ENCODE results near the gene SHISA3. TPM values are rescaled to one million over a fixed set of nuclear protein-coding genes. Genes with fewer than 3 reads are reported as not detected.

Gene SHISA3
- total RNA-seq, 5 donors from 2014 or later (not counting 1 experiment from before 2014, with no cell fraction given), result 0.35 TPM; not detected in 4

- ChIA-PET POLR2A (no interaction called here), CTCF (no interaction called here)
- H3K9me3 Mint-ChIP-seq, result peaks cover 0 to 4% (median 3%) of the 10 kb centered on the region in 3 donors
- peaks cover 34 to 37% of the 10 kb centered on the region in 2 donors for H3K27me3 Mint-ChIP-seq
- H3K4me1 Mint-ChIP-seq, result peaks cover 0 to 9% (median 2%) of the 10 kb centered on the region in 3 donors
- no peak for ATAC-seq (replicated peaks in 1 of 4)
- Histone ChIP-seq H3K4me3 (ENCODE audit: control insufficient read depth in 1 of 2, extremely low read depth in 1 of 2, low read length in 1 of 2) (no peak overlapping the region), H3K4me1 (ENCODE audit: control insufficient read depth in 1 of 2, extremely low read depth in 1 of 2, insufficient read depth in 2 of 2, low read length in 2 of 2) (no peaks in the 10 kb centered on the region), H3K27me3 (replicated peaks in 1 of 2; ENCODE audit: control insufficient read depth in 2 of 2, extremely low read depth in 1 of 2, insufficient read depth in 2 of 2, low read length in 1 of 2) (peaks cover 2 to 6% of the 10 kb centered on the region in 2 experiments), H3K36me3 (ENCODE audit: control insufficient read depth in 2 of 2, extremely low read depth in 1 of 2, insufficient read depth in 1 of 2, low read length in 1 of 2) (no peaks in the 10 kb centered on the region), H3K27ac (ENCODE audit: low read length) (no peak overlapping the region), H3K9me3 (no peaks in the 10 kb centered on the region)
- no peak overlapping the region for H3K4me3 Mint-ChIP-seq
- H3K27ac Mint-ChIP-seq, result no peak overlapping the region
- 82% methylated on average over 3 of the region's 5 CpGs for WGBS (ENCODE audit: insufficient coverage)
- no peaks in the 10 kb centered on the region for H3K36me3 Mint-ChIP-seq
- DNase-seq, result no peak
These were observed 37.6 kb upstream of the SHISA3 start for GRCh38 chr4:42359711-42360110.

GRCh38 chr4:42360256-42360669 lies 37.0 kb upstream of the SHISA3 start:
- H3K27ac Mint-ChIP-seq, result no peak overlapping the region
- H3K27ac ChIP-seq (ENCODE audit: low read length), result no peak overlapping the region
- H3K4me3 Mint-ChIP-seq, result no peak overlapping the region
- ChIA-PET POLR2A (no interaction called here), CTCF (no interaction called here)
- H3K27me3 Mint-ChIP-seq, result peaks cover 30 to 33% of the 10 kb centered on the region in 2 donors
- DNase-seq (no peak), ATAC-seq (replicated peaks in 1 of 4) (no peak)
- peaks cover 2 to 6% of the 10 kb centered on the region in 2 experiments for H3K27me3 ChIP-seq (replicated peaks in 1 of 2; ENCODE audit: control insufficient read depth in 2 of 2, extremely low read depth in 1 of 2, insufficient read depth in 2 of 2, low read length in 1 of 2)
- peaks cover 0 to 4% (median 3%) of the 10 kb centered on the region in 3 donors for H3K9me3 Mint-ChIP-seq
- no peaks in the 10 kb centered on the region for H3K36me3 Mint-ChIP-seq
- no peaks in the 10 kb centered on the region for H3K9me3 ChIP-seq
- H3K4me3 ChIP-seq (ENCODE audit: control insufficient read depth in 1 of 2, extremely low read depth in 1 of 2, low read length in 1 of 2), result no peak overlapping the region
- H3K4me1 Mint-ChIP-seq, result peaks cover 0 to 9% (median 2%) of the 10 kb centered on the region in 3 donors
- WGBS (ENCODE audit: insufficient coverage), result 60% methylated on average over 1 of the region's 2 CpGs
- no peaks in the 10 kb centered on the region for H3K36me3 ChIP-seq (ENCODE audit: control insufficient read depth in 2 of 2, extremely low read depth in 1 of 2, insufficient read depth in 1 of 2, low read length in 1 of 2)
- H3K4me1 ChIP-seq (ENCODE audit: control insufficient read depth in 1 of 2, extremely low read depth in 1 of 2, insufficient read depth in 2 of 2, low read length in 2 of 2), result no peaks in the 10 kb centered on the region

GRCh38 chr4:42361456-42361855 lies 35.8 kb upstream of the SHISA3 start:
- Histone ChIP-seq H3K4me3 (ENCODE audit: control insufficient read depth in 1 of 2, extremely low read depth in 1 of 2, low read length in 1 of 2) (no peak overlapping the region), H3K9me3 (no peaks in the 10 kb centered on the region), H3K27me3 (replicated peaks in 1 of 2; ENCODE audit: control insufficient read depth in 2 of 2, extremely low read depth in 1 of 2, insufficient read depth in 2 of 2, low read length in 1 of 2) (peaks cover 0 to 6% of the 10 kb centered on the region in 2 experiments), H3K27ac (ENCODE audit: low read length) (no peak overlapping the region), H3K36me3 (ENCODE audit: control insufficient read depth in 2 of 2, extremely low read depth in 1 of 2, insufficient read depth in 1 of 2, low read length in 1 of 2) (no peaks in the 10 kb centered on the region), H3K4me1 (ENCODE audit: control insufficient read depth in 1 of 2, extremely low read depth in 1 of 2, insufficient read depth in 2 of 2, low read length in 2 of 2) (no peaks in the 10 kb centered on the region)
- ChIA-PET CTCF (no interaction called here), POLR2A (no interaction called here)
- Mint-ChIP-seq H3K36me3 (no peaks in the 10 kb centered on the region), H3K27me3 (peaks cover 19 to 21% of the 10 kb centered on the region in 2 donors), H3K9me3 (peaks cover 0 to 4% (median 3%) of the 10 kb centered on the region in 3 donors), H3K4me3 (no peak overlapping the region), H3K27ac (no peak overlapping the region), H3K4me1 (peaks cover 0 to 9% (median 2%) of the 10 kb centered on the region in 3 donors)
- 86% methylated on average over 8 of the region's 8 CpGs for WGBS (ENCODE audit: insufficient coverage)
- no peak for ATAC-seq (replicated peaks in 1 of 4)
- no peak for DNase-seq

GRCh38 chr4:42362591-42362990 lies 34.7 kb upstream of the SHISA3 start:
- H3K9me3 ChIP-seq, result no peaks in the 10 kb centered on the region
- ChIA-PET CTCF (no interaction called here), POLR2A (no interaction called here)
- no CpG with 5 or more reads among the region's 3 CpGs for WGBS (ENCODE audit: insufficient coverage)
- no peaks in the 10 kb centered on the region for H3K36me3 ChIP-seq (ENCODE audit: control insufficient read depth in 2 of 2, extremely low read depth in 1 of 2, insufficient read depth in 1 of 2, low read length in 1 of 2)
- H3K4me3 Mint-ChIP-seq, result no peak overlapping the region
- DNase-seq (no peak), ATAC-seq (replicated peaks in 1 of 4) (no peak)
- H3K27ac ChIP-seq (ENCODE audit: low read length), result no peak overlapping the region
- no peaks in the 10 kb centered on the region for H3K4me1 Mint-ChIP-seq
- H3K4me3 ChIP-seq (ENCODE audit: control insufficient read depth in 1 of 2, extremely low read depth in 1 of 2, low read length in 1 of 2), result no peak overlapping the region
- peaks cover 0 to 4% (median 3%) of the 10 kb centered on the region in 3 donors for H3K9me3 Mint-ChIP-seq
- H3K27me3 ChIP-seq (replicated peaks in 1 of 2; ENCODE audit: control insufficient read depth in 2 of 2, extremely low read depth in 1 of 2, insufficient read depth in 2 of 2, low read length in 1 of 2), result peaks cover 0 to 2% of the 10 kb centered on the region in 2 experiments
- no peaks in the 10 kb centered on the region for H3K36me3 Mint-ChIP-seq
- H3K4me1 ChIP-seq (ENCODE audit: control insufficient read depth in 1 of 2, extremely low read depth in 1 of 2, insufficient read depth in 2 of 2, low read length in 2 of 2), result no peaks in the 10 kb centered on the region
- no peak overlapping the region for H3K27ac Mint-ChIP-seq
- H3K27me3 Mint-ChIP-seq, result peaks cover 17% of the 10 kb centered on the region in 2 donors

DNA sequence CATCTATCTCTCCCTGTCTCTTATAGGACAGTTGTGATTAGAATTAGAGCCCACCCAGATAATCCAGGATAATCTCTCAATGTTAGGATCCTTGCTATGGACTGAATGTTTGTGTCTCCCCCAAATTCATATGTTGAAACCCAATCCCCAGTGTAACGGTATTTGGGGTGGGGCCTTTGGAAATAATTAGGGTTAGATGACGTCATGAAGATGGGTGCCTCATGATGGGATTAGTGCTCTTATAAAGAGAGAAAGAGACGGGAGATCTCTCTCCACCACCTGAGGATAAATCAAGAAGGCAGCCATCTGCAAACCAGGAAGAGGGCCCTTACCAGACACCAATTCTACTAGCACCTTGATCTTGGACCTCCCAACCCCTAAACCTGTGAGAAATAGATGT lies 33.7 kb upstream of the SHISA3 start:
- Histone ChIP-seq H3K27me3 (replicated peaks in 1 of 2; ENCODE audit: control insufficient read depth in 2 of 2, extremely low read depth in 1 of 2, insufficient read depth in 2 of 2, low read length in 1 of 2) (peaks cover 0 to 7% of the 10 kb centered on the region in 2 experiments), H3K4me3 (ENCODE audit: control insufficient read depth in 1 of 2, extremely low read depth in 1 of 2, low read length in 1 of 2) (no peak overlapping the region), H3K36me3 (ENCODE audit: control insufficient read depth in 2 of 2, extremely low read depth in 1 of 2, insufficient read depth in 1 of 2, low read length in 1 of 2) (no peaks in the 10 kb centered on the region), H3K9me3 (no peaks in the 10 kb centered on the region), H3K4me1 (ENCODE audit: control insufficient read depth in 1 of 2, extremely low read depth in 1 of 2, insufficient read depth in 2 of 2, low read length in 2 of 2) (no peaks in the 10 kb centered on the region), H3K27ac (ENCODE audit: low read length) (no peak overlapping the region)
- H3K36me3 Mint-ChIP-seq, result no peaks in the 10 kb centered on the region
- ChIA-PET CTCF (no interaction called here), POLR2A (no interaction called here)
- WGBS (ENCODE audit: insufficient coverage), result no CpG with 5 or more reads among the region's 3 CpGs
- ATAC-seq (replicated peaks in 1 of 4) (no peak), DNase-seq (no peak)
- peaks cover 9 to 10% of the 10 kb centered on the region in 2 donors for H3K27me3 Mint-ChIP-seq
- H3K27ac Mint-ChIP-seq, result no peak overlapping the region
- H3K9me3 Mint-ChIP-seq, result peaks cover 0 to 4% (median 3%) of the 10 kb centered on the region in 3 donors
- H3K4me1 Mint-ChIP-seq, result no peaks in the 10 kb centered on the region
- no peak overlapping the region for H3K4me3 Mint-ChIP-seq

- POLR2A ChIA-PET, result no interaction called here
- H3K4me3 Mint-ChIP-seq, result no peak overlapping the region
These were observed 32.8 kb upstream of the SHISA3 start for GRCh38 chr4:42364266-42365053.

More at GRCh38 chr4:42364266-42365053, 32.8 kb upstream of the SHISA3 start:
- no peaks in the 10 kb centered on the region for H3K4me1 Mint-ChIP-seq
- H3K4me3 ChIP-seq (ENCODE audit: control insufficient read depth in 1 of 2, extremely low read depth in 1 of 2, low read length in 1 of 2), result no peak overlapping the region
- H3K36me3 ChIP-seq (ENCODE audit: control insufficient read depth in 2 of 2, extremely low read depth in 1 of 2, insufficient read depth in 1 of 2, low read length in 1 of 2), result no peaks in the 10 kb centered on the region
- ATAC-seq (replicated peaks in 1 of 4), result no peak
- no peak for DNase-seq
- H3K27me3 ChIP-seq (replicated peaks in 1 of 2; ENCODE audit: control insufficient read depth in 2 of 2, extremely low read depth in 1 of 2, insufficient read depth in 2 of 2, low read length in 1 of 2), result peaks cover 0 to 14% of the 10 kb centered on the region in 2 experiments
- H3K27ac Mint-ChIP-seq, result no peak overlapping the region
- peaks cover 4 to 6% of the 10 kb centered on the region in 2 donors for H3K27me3 Mint-ChIP-seq
- H3K27ac ChIP-seq (ENCODE audit: low read length), result no peak overlapping the region
- peaks cover 0 to 4% (median 3%) of the 10 kb centered on the region in 3 donors for H3K9me3 Mint-ChIP-seq
- no peaks in the 10 kb centered on the region for H3K36me3 Mint-ChIP-seq
- no peaks in the 10 kb centered on the region for H3K4me1 ChIP-seq (ENCODE audit: control insufficient read depth in 1 of 2, extremely low read depth in 1 of 2, insufficient read depth in 2 of 2, low read length in 2 of 2)
- CTCF ChIA-PET, result no interaction called here
- no peaks in the 10 kb centered on the region for H3K9me3 ChIP-seq

Data from T-cell (primary cell).